Naive B cell (primary cell): ENCODE measurements around the gene TCHH. TPM values are rescaled to one million over a fixed set of nuclear protein-coding genes. Genes with fewer than 3 reads are reported as not detected.
"Not testable (repeated sequence)": the region's sequence is repeated elsewhere in the genome, so short reads cannot be mapped to it uniquely, and the experiment has no call there.

Experiments
- ATAC-seq, 2 donors: fragments of 150-1000 bp; cut with Tn5 transposase; 2 replicates each; pipeline ENCODE4 v1.10.0; 2021; ENCODE audit warnings: low read depth in 2 of 2, mild to moderate bottlenecking in 2 of 2, moderate library complexity in 2 of 2
- DNase-seq: peaks from one replicate; pipeline ENCODE4 v3.0.0; 2022
- H3K27ac Mint-ChIP-seq, 6 donors: one replicate each; pipeline ENCODE4 v1.8.0; 2020 to 2022; ENCODE audit warnings: mild to moderate bottlenecking in 6 of 6, mixed read lengths in 6 of 6, moderate library complexity in 5 of 6, inconsistent platforms in 2 of 6
- H3K27me3 Mint-ChIP-seq, 3 donors: one replicate each; pipeline ENCODE4 v1.8.0; 2021 to 2022; ENCODE audit warnings: mixed read lengths in 3 of 3, mild to moderate bottlenecking in 1 of 3
- H3K36me3 Mint-ChIP-seq, 2 donors: one replicate each; pipeline ENCODE4 v1.8.0; 2020 to 2022; ENCODE audit warnings: mixed read lengths in 2 of 2, inconsistent platforms in 1 of 2, mild to moderate bottlenecking in 1 of 2
- H3K4me1 Mint-ChIP-seq, 3 donors: one replicate each; pipeline ENCODE4 v1.8.0; 2020 to 2022; ENCODE audit warnings: mixed read lengths in 3 of 3, inconsistent platforms in 1 of 3, mild to moderate bottlenecking in 1 of 3, moderate library complexity in 1 of 3
- H3K4me3 Mint-ChIP-seq, 8 donors: one replicate each; pipeline ENCODE4 v1.8.0; 2020 to 2022; ENCODE audit warnings: mild to moderate bottlenecking in 8 of 8, mixed read lengths in 8 of 8, moderate library complexity in 8 of 8, inconsistent platforms in 2 of 8
- H3K9me3 Mint-ChIP-seq, 7 donors: one replicate each; pipeline ENCODE4 v1.8.0; 2020 to 2022; ENCODE audit warnings: mixed read lengths in 7 of 7, mild to moderate bottlenecking in 5 of 7, inconsistent platforms in 2 of 7, moderate library complexity in 1 of 7
- polyA plus RNA-seq, 6 donors: library from polyadenylated mRNA; unstranded; fragments of 300-500 nt; fragmentation: Illumina TruSeq; gene quantifications; one replicate each; pipeline ENCODE4 v1.2.3, GENCODE V29; 2021; ENCODE audit warnings: low read depth in 6 of 6

TCHH gene, protein sequence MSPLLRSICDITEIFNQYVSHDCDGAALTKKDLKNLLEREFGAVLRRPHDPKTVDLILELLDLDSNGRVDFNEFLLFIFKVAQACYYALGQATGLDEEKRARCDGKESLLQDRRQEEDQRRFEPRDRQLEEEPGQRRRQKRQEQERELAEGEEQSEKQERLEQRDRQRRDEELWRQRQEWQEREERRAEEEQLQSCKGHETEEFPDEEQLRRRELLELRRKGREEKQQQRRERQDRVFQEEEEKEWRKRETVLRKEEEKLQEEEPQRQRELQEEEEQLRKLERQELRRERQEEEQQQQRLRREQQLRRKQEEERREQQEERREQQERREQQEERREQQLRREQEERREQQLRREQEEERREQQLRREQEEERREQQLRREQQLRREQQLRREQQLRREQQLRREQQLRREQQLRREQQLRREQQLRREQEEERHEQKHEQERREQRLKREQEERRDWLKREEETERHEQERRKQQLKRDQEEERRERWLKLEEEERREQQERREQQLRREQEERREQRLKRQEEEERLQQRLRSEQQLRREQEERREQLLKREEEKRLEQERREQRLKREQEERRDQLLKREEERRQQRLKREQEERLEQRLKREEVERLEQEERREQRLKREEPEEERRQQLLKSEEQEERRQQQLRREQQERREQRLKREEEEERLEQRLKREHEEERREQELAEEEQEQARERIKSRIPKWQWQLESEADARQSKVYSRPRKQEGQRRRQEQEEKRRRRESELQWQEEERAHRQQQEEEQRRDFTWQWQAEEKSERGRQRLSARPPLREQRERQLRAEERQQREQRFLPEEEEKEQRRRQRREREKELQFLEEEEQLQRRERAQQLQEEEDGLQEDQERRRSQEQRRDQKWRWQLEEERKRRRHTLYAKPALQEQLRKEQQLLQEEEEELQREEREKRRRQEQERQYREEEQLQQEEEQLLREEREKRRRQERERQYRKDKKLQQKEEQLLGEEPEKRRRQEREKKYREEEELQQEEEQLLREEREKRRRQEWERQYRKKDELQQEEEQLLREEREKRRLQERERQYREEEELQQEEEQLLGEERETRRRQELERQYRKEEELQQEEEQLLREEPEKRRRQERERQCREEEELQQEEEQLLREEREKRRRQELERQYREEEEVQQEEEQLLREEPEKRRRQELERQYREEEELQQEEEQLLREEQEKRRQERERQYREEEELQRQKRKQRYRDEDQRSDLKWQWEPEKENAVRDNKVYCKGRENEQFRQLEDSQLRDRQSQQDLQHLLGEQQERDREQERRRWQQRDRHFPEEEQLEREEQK (N-terminal part only)
- polyA plus RNA-seq = not detected

DNA sequence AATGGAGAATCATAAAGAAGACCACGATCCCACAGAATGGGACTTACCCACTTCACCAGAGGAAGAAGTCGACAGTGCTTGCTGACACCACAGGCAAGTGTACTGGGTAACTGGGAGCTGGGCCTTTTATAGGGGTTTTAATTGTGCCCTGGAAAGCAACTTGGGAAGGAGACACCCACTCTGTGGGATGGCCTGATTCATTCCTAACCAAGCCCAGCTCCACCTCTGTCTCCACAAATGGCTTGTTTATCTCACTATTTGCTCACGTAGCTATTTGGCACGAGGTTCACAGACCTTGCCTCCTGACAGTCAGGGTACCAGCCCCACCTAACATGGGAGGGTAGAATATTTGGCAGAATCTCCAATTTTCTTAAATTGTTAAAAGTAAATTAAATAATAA, at the start of gene TCHH:
TSS of gene TCHH (minus strand) at position 101 of the 400 bp plus-strand sequence. CDS start 1,364 bp downstream, outside the sequence.
- Mint-ChIP-seq H3K27me3 (peaks cover 33 to 43% (median 36%) of the 10 kb centered on the region in 3 donors), H3K36me3 (no peaks in the 10 kb centered on the region), H3K9me3 (peaks cover 0 to 2% (median 0%) of the 10 kb centered on the region in 7 donors), H3K4me3 (no peak within 1 kb of the TSS), H3K27ac (no peak within 1 kb of the TSS), H3K4me1 (no peaks in the 10 kb centered on the region)
- DNase-seq = no peak
- ATAC-seq = no peak

- no peaks in the 10 kb centered on the region for H3K36me3 Mint-ChIP-seq
- DNase-seq (no peak), ATAC-seq (no peak)
- H3K4me1 Mint-ChIP-seq = peaks cover 15 to 20% (median 17%) of the 10 kb centered on the region in 3 donors
- H3K4me3 Mint-ChIP-seq = peak overlapping the region in 1 of 8 donors; percentile 18
- H3K9me3 Mint-ChIP-seq = peaks cover 0 to 4% (median 0%) of the 10 kb centered on the region in 7 donors
- no peak overlapping the region for H3K27ac Mint-ChIP-seq
- H3K27me3 Mint-ChIP-seq = peaks cover 37 to 56% (median 38%) of the 10 kb centered on the region in 3 donors
Measured at GRCh38 chr1:152164517-152165136, 49.4 kb upstream of the TCHH start.

GRCh38 chr1:152162792-152163463, 47.7 kb upstream of the TCHH start:
- DNase-seq (no peak), ATAC-seq (no peak)
- Mint-ChIP-seq H3K4me1 (peaks cover 15 to 20% (median 17%) of the 10 kb centered on the region in 3 donors), H3K27ac (no peak overlapping the region), H3K36me3 (no peaks in the 10 kb centered on the region), H3K4me3 (no peak overlapping the region), H3K9me3 (peaks cover 0 to 4% (median 0%) of the 10 kb centered on the region in 7 donors), H3K27me3 (peaks cover 24 to 47% (median 29%) of the 10 kb centered on the region in 3 donors)

DNA sequence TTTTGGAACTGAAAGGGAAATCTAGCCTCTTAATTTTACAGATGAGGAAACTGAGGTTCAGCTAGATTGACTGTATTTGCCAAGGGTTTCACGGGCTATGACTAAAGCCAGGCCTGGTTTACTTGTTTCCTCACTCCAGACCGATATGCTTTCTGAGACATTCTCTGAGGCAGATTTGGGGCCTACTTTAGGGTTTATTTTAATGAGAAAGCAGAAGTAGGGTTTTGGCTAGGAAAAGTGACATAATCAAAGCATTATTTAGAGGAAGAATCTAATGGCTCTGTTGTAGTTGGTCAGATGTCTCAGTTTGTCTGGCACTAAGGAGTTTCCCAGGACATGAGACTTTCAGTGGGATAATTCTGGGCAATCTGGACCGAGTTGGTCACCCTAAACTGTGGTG, 45.3 kb upstream of the TCHH start:
- Mint-ChIP-seq H3K4me1 (peaks cover 5 to 14% (median 6%) of the 10 kb centered on the region in 3 donors), H3K9me3 (peaks cover 0 to 2% (median 0%) of the 10 kb centered on the region in 7 donors), H3K36me3 (no peaks in the 10 kb centered on the region), H3K4me3 (no peak overlapping the region), H3K27me3 (peaks cover 8 to 29% (median 11%) of the 10 kb centered on the region in 3 donors), H3K27ac (no peak overlapping the region)
- no peak for ATAC-seq
- no peak for DNase-seq

- no peak for DNase-seq
- H3K4me3 Mint-ChIP-seq = no peak within 1 kb of the TSS
- H3K4me1 Mint-ChIP-seq = peaks cover 0 to 4% (median 3%) of the 10 kb centered on the region in 3 donors
- H3K27ac Mint-ChIP-seq = no peak within 1 kb of the TSS
- H3K27me3 Mint-ChIP-seq = peaks cover 3 to 30% (median 15%) of the 10 kb centered on the region in 3 donors
- H3K36me3 Mint-ChIP-seq = no peaks in the 10 kb centered on the region
- no peaks in the 10 kb centered on the region for H3K9me3 Mint-ChIP-seq
- ATAC-seq = no peak
Measured at GRCh38 chr1:152159144-152159543, 43.9 kb upstream of the TCHH start, which contains the start of gene RPTN. Gene RPTN (minus strand): TSS chr1:152159228. CDS start chr1:152157889, 1,339 bp downstream.

- H3K27me3 Mint-ChIP-seq = peaks cover 22 to 43% (median 23%) of the 10 kb centered on the region in 3 donors
- H3K4me1 Mint-ChIP-seq = no peaks in the 10 kb centered on the region
- no peak overlapping the region for H3K27ac Mint-ChIP-seq
- ATAC-seq (no peak), DNase-seq (no peak)
- H3K9me3 Mint-ChIP-seq = peaks cover 1 to 10% (median 4%) of the 10 kb centered on the region in 7 donors
- H3K36me3 Mint-ChIP-seq = peaks cover 0 to 2% of the 10 kb centered on the region in 2 donors
- H3K4me3 Mint-ChIP-seq = no peak overlapping the region
Measured at GRCh38 chr1:152153996-152154395, 38.8 kb upstream of the TCHH start.

GRCh38 chr1:152151646-152152045, 36.4 kb upstream of the TCHH start:
- DNase-seq (no peak), ATAC-seq (no peak)
- Mint-ChIP-seq H3K4me3 (no peak overlapping the region), H3K36me3 (peaks cover 0 to 12% of the 10 kb centered on the region in 2 donors), H3K27ac (no peak overlapping the region), H3K27me3 (peaks cover 23 to 45% (median 23%) of the 10 kb centered on the region in 3 donors), H3K9me3 (peaks cover 8 to 29% (median 23%) of the 10 kb centered on the region in 7 donors), H3K4me1 (no peaks in the 10 kb centered on the region)

DNA sequence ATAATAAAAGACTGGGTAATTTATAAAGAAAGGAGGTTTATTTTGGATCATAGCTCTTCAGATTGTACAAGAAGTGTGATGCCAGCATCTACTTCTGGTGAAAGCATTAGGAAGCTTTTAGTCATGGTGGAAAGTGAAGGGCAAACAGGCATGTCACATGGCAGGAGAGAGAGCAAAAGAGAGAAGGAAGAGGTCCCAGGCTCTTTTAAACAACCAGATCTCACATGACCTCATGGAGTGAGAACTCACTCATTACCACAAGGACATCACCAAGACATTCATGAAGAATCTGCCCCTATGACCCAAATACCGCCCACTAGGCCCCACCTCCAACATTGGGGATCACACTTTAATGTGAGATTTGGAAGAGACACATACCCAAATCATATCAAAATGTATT, 33.7 kb upstream of the TCHH start:
- no peak overlapping the region for H3K27ac Mint-ChIP-seq
- peaks cover 14 to 40% (median 29%) of the 10 kb centered on the region in 7 donors for H3K9me3 Mint-ChIP-seq

DNA sequence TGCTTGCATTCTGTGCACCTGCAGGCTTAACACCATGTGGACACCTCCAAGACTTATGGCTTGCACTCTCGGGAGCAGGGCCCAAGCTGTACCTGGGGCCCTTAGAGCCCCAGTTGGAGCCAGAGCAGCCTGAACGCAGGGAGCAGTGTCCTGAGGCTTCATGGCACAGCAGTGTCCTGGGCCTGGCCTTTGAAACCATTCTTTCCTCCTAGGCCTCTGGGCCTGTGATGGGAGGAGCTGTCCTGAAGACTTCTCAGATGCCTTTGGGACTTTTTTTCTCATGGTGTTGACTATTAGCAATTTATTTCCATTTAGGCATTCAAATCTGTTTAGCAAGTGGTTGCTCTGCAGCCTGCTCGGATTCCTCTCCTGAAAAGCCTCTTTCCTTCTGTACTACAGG, 32.8 kb upstream of the TCHH start:
- Mint-ChIP-seq H3K4me1 (no peaks in the 10 kb centered on the region), H3K4me3 (no peak overlapping the region), H3K27ac (no peak overlapping the region), H3K9me3 (peaks cover 14 to 40% (median 30%) of the 10 kb centered on the region in 7 donors), H3K36me3 (peaks cover 0 to 24% of the 10 kb centered on the region in 2 donors), H3K27me3 (peaks cover 32 to 50% (median 34%) of the 10 kb centered on the region in 3 donors)
- DNase-seq (no peak), ATAC-seq (no peak)

More for the DNA sequence above, 33.7 kb upstream of the TCHH start:
- no peaks in the 10 kb centered on the region for H3K4me1 Mint-ChIP-seq
- ATAC-seq = no peak
- H3K36me3 Mint-ChIP-seq = peaks cover 0 to 24% of the 10 kb centered on the region in 2 donors
- no peak overlapping the region for H3K4me3 Mint-ChIP-seq
- peaks cover 23 to 46% (median 30%) of the 10 kb centered on the region in 3 donors for H3K27me3 Mint-ChIP-seq
- no peak for DNase-seq

DNA sequence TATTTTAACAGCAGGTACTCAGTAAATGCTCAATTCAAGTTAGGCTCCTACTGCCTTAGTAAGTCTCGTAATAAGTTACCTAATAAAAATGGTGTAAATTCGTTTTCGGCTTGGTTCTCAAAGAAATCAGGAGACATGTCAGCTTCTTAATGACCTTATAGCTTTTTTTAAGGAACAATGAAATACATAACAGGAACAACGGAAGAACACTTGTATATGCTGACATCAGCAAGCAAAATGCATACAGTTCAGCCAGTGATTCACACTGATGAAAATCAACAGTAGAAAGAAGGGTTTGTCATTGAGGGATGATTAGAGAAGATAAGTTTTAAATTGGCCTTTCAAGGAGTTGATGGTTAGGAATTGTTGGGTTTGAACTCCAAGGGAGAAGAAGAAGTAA, 30.5 kb upstream of the TCHH start:
- ATAC-seq = no peak

DNA sequence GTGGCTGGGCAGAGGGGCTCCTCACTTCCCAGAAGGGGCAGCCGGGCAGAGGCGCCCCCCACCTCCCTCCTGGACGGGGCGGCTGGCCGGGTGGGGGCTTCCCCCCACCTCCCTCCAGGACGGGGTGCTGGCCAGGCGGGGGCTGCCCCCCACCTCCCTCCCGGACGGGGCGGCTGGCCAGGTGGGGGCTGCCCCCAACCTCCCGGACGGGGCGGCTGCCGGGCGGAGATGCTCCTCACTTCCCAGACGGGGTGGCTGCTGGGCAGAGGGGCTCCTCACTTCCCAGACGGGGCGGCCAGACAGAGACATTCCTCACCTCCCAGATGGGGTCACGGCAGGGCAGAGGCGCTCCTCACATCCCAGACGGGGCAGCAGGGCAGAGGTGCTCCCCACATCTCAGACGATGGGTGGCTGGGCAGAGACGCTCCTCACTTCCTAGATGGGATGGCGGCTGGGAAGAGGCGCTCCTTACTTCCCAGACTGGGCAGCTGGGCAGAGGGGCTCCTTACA, 29.5 kb upstream of the TCHH start:
- H3K9me3 Mint-ChIP-seq = peaks cover 14 to 38% (median 29%) of the 10 kb centered on the region in 7 donors
- DNase-seq, ATAC-seq, H3K4me1 Mint-ChIP-seq, H3K4me3 Mint-ChIP-seq, H3K27ac Mint-ChIP-seq: not testable (repeated sequence)
- H3K36me3 Mint-ChIP-seq = peaks cover 0 to 24% of the 10 kb centered on the region in 2 donors
- H3K27me3 Mint-ChIP-seq = peaks cover 25 to 42% (median 35%) of the 10 kb centered on the region in 3 donors

More for the DNA sequence above, 30.5 kb upstream of the TCHH start:
- H3K36me3 Mint-ChIP-seq = peaks cover 0 to 24% of the 10 kb centered on the region in 2 donors
- H3K4me1 Mint-ChIP-seq = no peaks in the 10 kb centered on the region
- H3K9me3 Mint-ChIP-seq = peaks cover 14 to 40% (median 30%) of the 10 kb centered on the region in 7 donors
- DNase-seq = no peak
- no peak overlapping the region for H3K27ac Mint-ChIP-seq
- peaks cover 27 to 36% (median 31%) of the 10 kb centered on the region in 3 donors for H3K27me3 Mint-ChIP-seq
- H3K4me3 Mint-ChIP-seq = no peak overlapping the region
